Transverse colon (tissue), 4 donors: ENCODE data around the gene IFIT2.

Experiments
- CTCF ChIP-seq, 5 experiments: fragments of 200-600 bp in 3 of 5; fragments of 450-650 bp in 2 of 5; sonication (generic) in 3 of 5; IDR thresholded peaks; 1 replicate in 2 of 5; 2 replicates in 3 of 5; pipeline ENCODE4 v1.5.1; 2016 to 2017; ENCODE audit warnings: antibody characterized with exemption in 5 of 5, inconsistent platforms in 3 of 5, mild to moderate bottlenecking in 2 of 5, moderate library complexity in 1 of 5
- POLR2A ChIP-seq: fragments of 450-650 bp; IDR thresholded peaks from one replicate; pipeline ENCODE4 v1.6.1; 2016; ENCODE audit warnings: antibody characterized with exemption, mild to moderate bottlenecking, moderate library complexity
- POLR2AphosphoS5 ChIP-seq, 3 donors: sonication (generic); formaldehyde crosslinking; IDR thresholded peaks; one replicate each; pipeline ENCODE4 v1.6.1; 2016; ENCODE audit warnings: antibody characterized with exemption in 3 of 3

GRCh38 chr10:89346405-89347254 lies 44.8 kb downstream of the IFIT2 start:
- TF ChIP-seq POLR2A (no peak), CTCF (IDR thresholded peaks at IDR 0.05) (no peak), POLR2AphosphoS5 (IDR thresholded peaks at IDR 0.05) (peak in 1 of 3 donors; percentile 15)
